ENCODE data around the gene C1orf226. TPM values are rescaled to one million over a fixed set of nuclear protein-coding genes. Genes with fewer than 3 reads are reported as not detected.

Gene C1orf226, protein sequence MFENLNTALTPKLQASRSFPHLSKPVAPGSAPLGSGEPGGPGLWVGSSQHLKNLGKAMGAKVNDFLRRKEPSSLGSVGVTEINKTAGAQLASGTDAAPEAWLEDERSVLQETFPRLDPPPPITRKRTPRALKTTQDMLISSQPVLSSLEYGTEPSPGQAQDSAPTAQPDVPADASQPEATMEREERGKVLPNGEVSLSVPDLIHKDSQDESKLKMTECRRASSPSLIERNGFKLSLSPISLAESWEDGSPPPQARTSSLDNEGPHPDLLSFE
- total RNA-seq, result 10 to 100 TPM; 29.1 to 31.2 (median 30.0) TPM
- long read RNA-seq, donor 1, full-length matches to known transcripts, result 7 of 13 reads
- long read RNA-seq, donor 1, partial matches to known transcripts, result 0 of 13 reads
- long read RNA-seq, donor 1, other reads (novel, unspliced or antisense), result 6 of 13 reads
- long read RNA-seq, donor 2, partial matches to known transcripts, result 0 of 14 reads
- long read RNA-seq, donor 2, other reads (novel, unspliced or antisense), result 14 of 14 reads

DNA sequence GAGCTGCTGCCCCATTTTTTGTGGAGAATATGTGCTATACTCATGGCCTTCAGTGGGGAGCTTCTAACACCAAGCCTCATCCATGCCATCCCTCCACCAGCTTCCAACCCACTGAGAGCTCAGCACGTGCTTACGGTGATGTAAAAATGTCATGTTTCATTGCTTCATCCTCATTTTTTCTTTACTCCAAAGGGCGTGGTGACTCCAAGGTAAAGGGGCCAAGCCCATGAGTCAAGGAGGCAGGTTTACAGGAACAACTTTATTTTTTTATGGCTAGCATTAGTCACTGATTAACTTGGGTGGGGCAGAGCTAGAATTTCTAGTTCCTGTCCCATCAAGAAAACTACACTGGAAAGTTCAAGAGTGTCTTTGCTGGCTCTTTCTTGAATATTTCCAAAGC lies at the start of gene C1orf226:
C1orf226 (plus strand) TSS at position 346 of the 400 bp plus-strand sequence. CDS start 174 bp downstream, outside the sequence.
- Histone ChIP-seq H3K9me3 (no peaks in the 10 kb centered on the region), H3K4me3 (no peak within 1 kb of the TSS), H3K36me3 (ENCODE audit: low read depth) (no peaks in the 10 kb centered on the region), H3K4me1 (ENCODE audit: low read depth) (peaks cover 34% of the 10 kb centered on the region)
- TF ChIP-seq, protein P1, sequence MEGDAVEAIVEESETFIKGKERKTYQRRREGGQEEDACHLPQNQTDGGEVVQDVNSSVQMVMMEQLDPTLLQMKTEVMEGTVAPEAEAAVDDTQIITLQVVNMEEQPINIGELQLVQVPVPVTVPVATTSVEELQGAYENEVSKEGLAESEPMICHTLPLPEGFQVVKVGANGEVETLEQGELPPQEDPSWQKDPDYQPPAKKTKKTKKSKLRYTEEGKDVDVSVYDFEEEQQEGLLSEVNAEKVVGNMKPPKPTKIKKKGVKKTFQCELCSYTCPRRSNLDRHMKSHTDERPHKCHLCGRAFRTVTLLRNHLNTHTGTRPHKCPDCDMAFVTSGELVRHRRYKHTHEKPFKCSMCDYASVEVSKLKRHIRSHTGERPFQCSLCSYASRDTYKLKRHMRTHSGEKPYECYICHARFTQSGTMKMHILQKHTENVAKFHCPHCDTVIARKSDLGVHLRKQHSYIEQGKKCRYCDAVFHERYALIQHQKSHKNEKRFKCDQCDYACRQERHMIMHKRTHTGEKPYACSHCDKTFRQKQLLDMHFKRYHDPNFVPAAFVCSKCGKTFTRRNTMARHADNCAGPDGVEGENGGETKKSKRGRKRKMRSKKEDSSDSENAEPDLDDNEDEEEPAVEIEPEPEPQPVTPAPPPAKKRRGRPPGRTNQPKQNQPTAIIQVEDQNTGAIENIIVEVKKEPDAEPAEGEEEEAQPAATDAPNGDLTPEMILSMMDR (IDR thresholded peaks at IDR 0.05), result no peak
- intact Hi-C loops (cut with DNase I, micrococcal nuclease), result loop anchor here in 1 of 2 donors (10.0 kb wide), 1 partner anchor 97 kb away; no protein-coding TSS in a partner anchor
- ATAC-seq (peak; percentile 94), DNase-seq (peak in 1 of 3 donors; percentile 75)

DNA sequence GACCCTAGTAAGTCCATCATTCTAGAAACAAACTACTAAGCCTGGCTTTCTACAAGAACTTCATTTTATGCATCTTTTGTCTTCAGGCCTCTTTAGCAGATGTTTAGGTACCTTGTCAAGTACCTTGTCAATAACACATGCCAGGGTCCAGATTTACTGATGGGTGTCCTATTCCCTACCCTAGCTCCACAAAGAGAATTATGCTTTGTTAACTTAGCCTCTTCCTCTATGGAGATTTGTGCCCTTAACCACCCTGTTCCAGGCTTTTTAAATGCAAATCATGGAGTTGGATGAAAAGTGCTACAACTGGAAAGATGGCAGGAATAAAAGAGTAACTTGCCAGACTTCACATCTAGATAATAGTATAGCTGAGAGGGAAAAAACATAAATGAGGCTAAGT lies 47.5 kb upstream of the C1orf226 start:
- H3K9me3 ChIP-seq, result no peaks in the 10 kb centered on the region
- no peaks in the 10 kb centered on the region for H3K4me1 ChIP-seq (ENCODE audit: low read depth)
- ATAC-seq, result no peak
- no peak overlapping the region for H3K4me3 ChIP-seq
- TF ChIP-seq, protein P1 (IDR thresholded peaks at IDR 0.05), result no peak
- DNase-seq, result no peak
- intact Hi-C loops (cut with DNase I, micrococcal nuclease), result no loop called here
- no peaks in the 10 kb centered on the region for H3K36me3 ChIP-seq (ENCODE audit: low read depth)

DNA sequence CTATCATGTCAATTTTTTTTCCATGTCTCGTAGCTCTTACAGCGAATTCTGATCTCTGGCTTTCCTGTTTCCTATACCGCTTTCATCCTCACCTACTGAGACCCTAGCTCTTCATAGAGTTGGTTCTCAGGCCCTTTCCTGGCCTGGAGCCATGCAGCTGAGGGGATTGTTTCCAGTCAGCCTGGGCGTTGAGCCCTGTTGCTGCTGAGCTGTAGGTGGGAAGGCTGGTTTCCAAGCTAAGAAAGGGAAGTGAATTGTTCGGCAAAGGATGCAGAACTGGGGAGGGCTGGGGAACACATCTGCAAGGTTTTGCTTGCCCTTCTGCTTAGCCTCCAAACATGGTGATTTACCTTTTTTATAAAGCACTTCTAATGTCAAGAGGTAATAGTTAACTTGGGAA lies 46.4 kb upstream of the C1orf226 start:
- ATAC-seq, result no peak
- TF ChIP-seq, protein P1 (IDR thresholded peaks at IDR 0.05), result no peak
- no peaks in the 10 kb centered on the region for H3K36me3 ChIP-seq (ENCODE audit: low read depth)
- no peaks in the 10 kb centered on the region for H3K9me3 ChIP-seq
- DNase-seq, result no peak
- H3K4me1 ChIP-seq (ENCODE audit: low read depth), result no peaks in the 10 kb centered on the region
- intact Hi-C loops (cut with DNase I, micrococcal nuclease), result no loop called here
- no peak overlapping the region for H3K4me3 ChIP-seq

DNA sequence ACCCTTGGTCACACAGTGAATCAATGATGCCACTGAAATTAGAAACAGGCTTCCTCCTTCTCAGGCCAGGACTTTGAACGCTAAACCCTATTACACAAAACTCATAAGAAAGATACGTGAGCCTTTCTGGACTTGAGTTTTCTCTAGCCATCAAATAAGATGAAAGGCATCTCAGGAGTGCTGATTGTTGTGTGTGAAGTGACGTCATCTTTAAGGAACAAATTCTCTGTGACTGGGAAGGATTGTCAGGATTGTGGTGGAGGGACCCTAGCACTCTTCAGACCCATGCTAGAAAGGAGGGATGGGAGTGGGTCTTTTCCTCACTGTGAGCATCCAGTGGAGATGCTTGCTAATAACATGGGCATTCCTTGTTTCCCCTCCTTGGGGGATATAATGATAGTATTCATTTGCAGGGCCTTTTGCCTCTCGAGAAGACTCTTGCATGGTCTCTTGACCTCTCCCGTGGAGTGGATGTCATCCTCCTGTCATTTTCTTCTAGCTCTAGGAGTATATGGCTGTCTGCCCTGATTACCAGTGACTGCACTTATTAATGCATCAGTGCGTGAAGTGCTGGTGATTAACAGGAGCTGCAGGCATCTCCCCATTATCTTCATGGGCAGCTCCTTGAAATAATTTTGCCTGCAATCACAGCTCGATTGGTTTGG lies 44.8 kb upstream of the C1orf226 start:
- H3K9me3 ChIP-seq, result no peaks in the 10 kb centered on the region
- no peak overlapping the region for H3K4me3 ChIP-seq
- DNase-seq (no peak), ATAC-seq (no peak)
- H3K4me1 ChIP-seq (ENCODE audit: low read depth), result no peaks in the 10 kb centered on the region
- H3K36me3 ChIP-seq (ENCODE audit: low read depth), result no peaks in the 10 kb centered on the region
- intact Hi-C loops (cut with DNase I, micrococcal nuclease), result no loop called here
- TF ChIP-seq, protein P1 (IDR thresholded peaks at IDR 0.05), result no peak

DNA sequence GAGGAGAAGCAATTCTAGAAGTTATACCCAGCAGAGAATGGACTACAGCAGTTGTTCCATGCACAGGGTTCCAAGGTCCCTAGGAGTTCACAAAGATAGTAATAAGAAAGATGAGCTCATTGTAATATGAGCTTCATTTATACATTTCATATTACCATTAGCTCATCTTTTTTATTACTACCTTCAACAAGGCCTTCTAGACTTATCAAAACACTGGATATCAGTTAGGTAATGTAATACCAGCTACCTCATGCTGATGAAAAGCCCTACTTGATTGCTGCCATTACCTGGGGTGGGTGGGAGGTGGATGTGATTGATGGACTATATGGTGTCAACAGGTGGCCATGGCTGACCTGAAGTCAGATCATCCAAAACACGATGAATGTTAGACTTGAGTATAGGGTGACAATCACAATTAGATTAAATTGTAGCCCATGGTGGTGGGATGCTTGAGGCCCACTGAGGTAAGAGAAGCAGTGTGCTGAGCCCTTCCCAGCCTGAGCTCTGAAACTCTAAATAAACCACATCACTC lies 39.0 kb upstream of the C1orf226 start:
- TF ChIP-seq, protein P1 (IDR thresholded peaks at IDR 0.05), result no peak
- Histone ChIP-seq H3K4me1 (ENCODE audit: low read depth) (no peaks in the 10 kb centered on the region), H3K4me3 (no peak overlapping the region), H3K36me3 (ENCODE audit: low read depth) (no peaks in the 10 kb centered on the region), H3K9me3 (no peaks in the 10 kb centered on the region)
- ATAC-seq (no peak), DNase-seq (no peak)
- intact Hi-C loops (cut with DNase I, micrococcal nuclease), result no loop called here

All from mucosa of descending colon (tissue), 3 donors.